Heart right ventricle (tissue), 16 donors: ENCODE results near the gene CARMIL3. TPM values are rescaled to one million over a fixed set of nuclear protein-coding genes. Genes with fewer than 3 reads are reported as not detected.
A peak's percentile ranks its signal among the peaks of the same experiment; 100 is the strongest.

Source experiments
- ATAC-seq, 8 donors: fragments of 200-7000 bp; cut with Tn5 transposase; one replicate each; pipeline ENCODE4 v1.9.1; 2020; ENCODE audit warnings: mild to moderate bottlenecking in 8 of 8, moderate library complexity in 8 of 8, moderate number of reproducible peaks in 1 of 8
- DNase-seq, 2 donors: peaks; one replicate each; pipeline ENCODE4 v3.0.0-alpha.2; 2020
- H3K27ac ChIP-seq, 10 donors: fragments of 200-600 bp; sonication (generic) in 2 of 10; one replicate each; pipeline versions ENCODE4 v1.5.0 to v1.8.0; 2020 to 2022; ENCODE audit warnings: mild to moderate bottlenecking in 3 of 10
- H3K27me3 ChIP-seq, 7 donors: fragments of 200-600 bp; one replicate each; pipeline ENCODE4 v1.8.0; 2021 to 2022; ENCODE audit warnings: mild to moderate bottlenecking in 2 of 7
- H3K36me3 ChIP-seq, 9 donors: fragments of 200-600 bp; sonication (generic) in 1 of 9; one replicate each; pipeline versions ENCODE4 v1.5.0 to v1.8.0; 2020 to 2022; ENCODE audit warnings: mild to moderate bottlenecking in 2 of 9
- H3K4me1 ChIP-seq, 9 donors: fragments of 200-600 bp; sonication (generic) in 1 of 9; one replicate each; pipeline versions ENCODE4 v1.5.0 to v1.8.0; 2020 to 2022; ENCODE audit warnings: mild to moderate bottlenecking in 4 of 9
- H3K4me3 ChIP-seq, 10 donors: fragments of 200-600 bp; sonication (generic) in 2 of 10; one replicate each; pipeline versions ENCODE4 v1.5.0 to v1.8.0; 2020 to 2022; ENCODE audit warnings: mild to moderate bottlenecking in 7 of 10, moderate library complexity in 2 of 10
- H3K9me3 ChIP-seq, 11 donors: fragments of 200-600 bp in 10 of 11; sonication (generic) in 2 of 11; one replicate each; pipeline versions ENCODE4 v1.5.0 to v1.8.0; 2013 to 2022; ENCODE audit warnings: mild to moderate bottlenecking in 2 of 11, control low read depth in 1 of 11, moderate library complexity in 1 of 11
- WGBS, 2 donors: extraction: QIAGEN DNeasy Blood & Tissue Kit; methylation state at CpG; one replicate each; pipeline ENCODE4 v1.1.7; 2013; ENCODE audit warnings: inconsistent platforms in 1 of 2; 5-methylcytosine and 5-hydroxymethylcytosine counted together
- intact Hi-C, 10 donors: fragments of 100-400 bp; cut with DNase I; formaldehyde crosslinking; loops; one replicate each; pipeline versions ENCODE4 v1.11.1 to v1.14.2; 2022
- polyA plus RNA-seq, 2 donors: library from polyadenylated mRNA; stranded (reverse); fragments of 200-250 nt; gene quantifications; one replicate each; pipeline ENCODE4 v1.2.3, GENCODE V29; 2013
- total RNA-seq, 10 donors: library from RNA; stranded (reverse); fragmentation: NEBNext Ultra II Directional in 3 of 10; extraction: Animal tissue kit (Norgen Biotek cat#: 25700) in 3 of 10; gene quantifications; one replicate each; pipeline versions ENCODE4 v1.2.1 to v1.2.4, GENCODE V29; 2021 to 2023
- TF ChIP-seq, protein P1 (sequence below), 9 donors: fragments of 200-600 bp; sonication (generic) in 2 of 9; IDR thresholded peaks; one replicate each; pipeline versions ENCODE4 v1.5.0 to v1.8.0; 2021 to 2022; ENCODE audit warnings: antibody characterized with exemption in 9 of 9, mild to moderate bottlenecking in 5 of 9, moderate library complexity in 1 of 9
- donor health status: Arrhythmogenic right ventricular cardiomyopathy.
- donor health status: ischemic (EF 13 %, LVEDD 7.1; RV severe dilation, severe dysfunction).
- donor health status: healthy with polysubstance abuse.
- donor health status: DM: no; HTN: yes; CAD: no.
- donor health status: DM: no; HTN: no; CAD: no.
- donor health status: ischemic (EF 25% LVEDD 6.9; RV normal size, moderate dysfunction).
- donor health status: ischemic (EF 25% LVEDD 5.7; RV mildly dilated, moderate dysfunction).
- donor health status: healthy.
- donor health status: DM: yes; HTN: yes; CAD: no.
- donor health status: Ischemic cardiomyopathy.
- donor health status: ischemic (EF 35%, LVEDD 5.7; RV mildly dilated, moderate dysfunction).
- donor health status: nonischemic (EF 11% LVEDD 7.7; RV severe dilation, severe dysfunction).
- donor health status: DM: yes; HTN: yes; CAD: no.
- donor health status: PGD.
- donor health status: ischemic (EF 29% LVEDD 5.4; RV normal size, mild dysfunction).
- donor health status: nonischemic (EF 23%, LVEDD 6.1; RV moderate dilation, normal function).

CARMIL3 gene
- total and polyA plus RNA-seq, 12 donors = 0.06 to 0.44 (median 0.12) TPM; not detected in 3

GRCh38 chr14:24066496-24067132, 14.8 kb downstream of the CARMIL3 start:
- ATAC-seq (no peak), DNase-seq (no peak)
- Histone ChIP-seq H3K27me3 (peaks cover 0 to 7% (median 0%) of the 10 kb centered on the region in 7 donors), H3K36me3 (no peaks in the 10 kb centered on the region), H3K4me3 (no peak overlapping the region), H3K4me1 (peaks cover 0 to 5% (median 0%) of the 10 kb centered on the region in 9 donors), H3K27ac (no peak overlapping the region), H3K9me3 (no peaks in the 10 kb centered on the region)
- intact Hi-C loops = no loop called here
- 88 to 92% methylated on average over 8 of the region's 8 CpGs for WGBS, 2 donors
- TF ChIP-seq, protein P1, sequence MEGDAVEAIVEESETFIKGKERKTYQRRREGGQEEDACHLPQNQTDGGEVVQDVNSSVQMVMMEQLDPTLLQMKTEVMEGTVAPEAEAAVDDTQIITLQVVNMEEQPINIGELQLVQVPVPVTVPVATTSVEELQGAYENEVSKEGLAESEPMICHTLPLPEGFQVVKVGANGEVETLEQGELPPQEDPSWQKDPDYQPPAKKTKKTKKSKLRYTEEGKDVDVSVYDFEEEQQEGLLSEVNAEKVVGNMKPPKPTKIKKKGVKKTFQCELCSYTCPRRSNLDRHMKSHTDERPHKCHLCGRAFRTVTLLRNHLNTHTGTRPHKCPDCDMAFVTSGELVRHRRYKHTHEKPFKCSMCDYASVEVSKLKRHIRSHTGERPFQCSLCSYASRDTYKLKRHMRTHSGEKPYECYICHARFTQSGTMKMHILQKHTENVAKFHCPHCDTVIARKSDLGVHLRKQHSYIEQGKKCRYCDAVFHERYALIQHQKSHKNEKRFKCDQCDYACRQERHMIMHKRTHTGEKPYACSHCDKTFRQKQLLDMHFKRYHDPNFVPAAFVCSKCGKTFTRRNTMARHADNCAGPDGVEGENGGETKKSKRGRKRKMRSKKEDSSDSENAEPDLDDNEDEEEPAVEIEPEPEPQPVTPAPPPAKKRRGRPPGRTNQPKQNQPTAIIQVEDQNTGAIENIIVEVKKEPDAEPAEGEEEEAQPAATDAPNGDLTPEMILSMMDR (IDR thresholded peaks at IDR 0.05) = no peak

GRCh38 chr14:24067133-24068082, 15.6 kb downstream of the CARMIL3 start:
- Histone ChIP-seq H3K4me1 (peaks cover 0 to 5% (median 0%) of the 10 kb centered on the region in 9 donors), H3K36me3 (no peaks in the 10 kb centered on the region), H3K27me3 (peaks cover 0 to 15% (median 5%) of the 10 kb centered on the region in 7 donors), H3K27ac (no peak overlapping the region), H3K9me3 (no peaks in the 10 kb centered on the region), H3K4me3 (no peak overlapping the region)
- ATAC-seq (peak in 4 of 8 donors; percentile 32 to 52 (median 44)), DNase-seq (no peak)
- intact Hi-C loops = no loop called here
- TF ChIP-seq, protein P1 (IDR thresholded peaks at IDR 0.05) = no peak
- WGBS, 2 donors = 89 to 90% methylated on average over 12 of the region's 12 CpGs

DNA sequence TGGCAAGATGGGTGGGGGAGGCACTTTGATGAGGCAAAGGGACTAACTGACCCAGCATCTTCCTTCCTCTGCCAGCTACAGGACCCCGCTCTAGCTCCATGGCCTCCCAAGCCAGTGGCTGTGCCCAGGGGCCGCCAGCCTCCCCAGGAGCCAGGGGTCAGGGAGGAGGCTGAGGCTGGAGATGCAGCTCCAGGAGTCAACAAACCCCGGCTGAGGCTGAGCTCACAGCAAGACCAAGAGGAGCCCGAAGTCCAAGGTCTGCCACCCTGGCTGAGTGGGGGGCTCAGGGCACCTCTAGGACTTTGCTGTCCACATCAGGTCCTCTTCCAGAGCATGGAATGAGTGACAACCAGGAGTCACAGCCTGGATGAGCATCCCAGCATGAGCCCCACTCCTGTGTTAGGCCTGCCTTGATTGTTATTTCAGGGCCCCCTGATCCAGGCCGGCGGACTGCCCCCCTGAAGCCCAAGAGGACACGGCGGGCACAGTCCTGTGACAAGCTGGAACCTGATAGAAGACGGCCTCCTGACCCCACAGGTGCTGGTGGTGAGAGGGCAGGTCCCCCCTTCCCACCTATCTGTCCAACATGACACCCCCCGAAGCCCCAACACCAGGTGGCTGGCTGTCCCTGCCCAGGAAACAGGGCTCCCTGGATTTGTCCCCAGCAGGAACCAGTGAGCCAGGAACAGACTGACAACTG, 17.1 kb downstream of the CARMIL3 start:
- DNase-seq (no peak), ATAC-seq (no peak)
- Histone ChIP-seq H3K9me3 (no peaks in the 10 kb centered on the region), H3K36me3 (no peaks in the 10 kb centered on the region), H3K27me3 (peaks cover 0 to 29% (median 8%) of the 10 kb centered on the region in 7 donors), H3K4me3 (no peak overlapping the region), H3K27ac (no peak overlapping the region), H3K4me1 (peaks cover 0 to 5% (median 0%) of the 10 kb centered on the region in 9 donors)
- TF ChIP-seq, protein P1 (IDR thresholded peaks at IDR 0.05) = no peak
- intact Hi-C loops = no loop called here
- WGBS, 2 donors = 83 to 86% methylated on average over 10 of the region's 10 CpGs

DNA sequence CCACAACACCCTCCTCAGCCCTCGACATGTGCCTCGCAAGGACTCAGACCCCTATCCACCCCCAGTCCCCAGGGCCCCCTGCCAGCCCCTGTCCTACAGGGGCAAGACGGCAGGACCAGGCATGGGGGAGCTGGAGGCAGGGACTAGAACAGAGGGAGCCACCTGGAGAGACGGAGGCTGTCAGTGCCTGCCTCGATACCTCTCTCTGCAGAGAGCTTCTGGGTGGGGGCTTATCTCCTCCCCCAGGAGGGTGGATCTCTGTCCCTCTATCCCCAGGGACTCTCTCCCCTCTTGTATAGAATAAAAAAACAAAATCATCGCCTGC, 17.6 kb downstream of the CARMIL3 start:
- H3K36me3 ChIP-seq = no peaks in the 10 kb centered on the region
- peaks cover 0 to 30% (median 8%) of the 10 kb centered on the region in 7 donors for H3K27me3 ChIP-seq
- intact Hi-C loops = no loop called here
- ATAC-seq (no peak), DNase-seq (no peak)
- TF ChIP-seq, protein P1 (IDR thresholded peaks at IDR 0.05) = no peak
- H3K4me1 ChIP-seq = peaks cover 0 to 5% (median 0%) of the 10 kb centered on the region in 9 donors
- H3K9me3 ChIP-seq = no peaks in the 10 kb centered on the region
- H3K4me3 ChIP-seq = no peak overlapping the region
- no peak overlapping the region for H3K27ac ChIP-seq
- WGBS, 2 donors = 63 to 71% methylated on average over 6 of the region's 6 CpGs
